ENCODE measurements around the gene SMNDC1. TPM values are rescaled to one million over a fixed set of nuclear protein-coding genes. Genes with fewer than 3 reads are reported as not detected.
"Not testable (repeated sequence)": the region's sequence is repeated elsewhere in the genome, so short reads cannot be mapped to it uniquely, and the experiment has no call there.

Gene SMNDC1
- total RNA-seq, 6 experiments from 2014 or later: 5.1 to 13.3 (median 9.1) TPM

- Histone ChIP-seq H3K27me3 (no peaks in the 10 kb centered on the region), H3K27ac (no peak overlapping the region), H3K4me3 (no peak overlapping the region), H3K9me3 (no peaks in the 10 kb centered on the region), H3K4me1 (no peaks in the 10 kb centered on the region), H3K36me3 (no peaks in the 10 kb centered on the region)
- ATAC-seq (no peak), DNase-seq (no peak)
- TF ChIP-seq POLR2A (IDR thresholded peaks at IDR 0.05) (no peak), CTCF (IDR thresholded peaks at IDR 0.05) (no peak)
- intact Hi-C loops (cut with DNase I): no loop called here
- 100% methylated on average over 1 of the region's 1 CpG for WGBS (ENCODE audit: insufficient coverage, low coverage, low lambda C conversion rate, missing lambda C conversion rate)
Observed at GRCh38 chr10:110258542-110258941, 46.2 kb downstream of the SMNDC1 start.

GRCh38 chr10:110254467-110254866 is 50.3 kb downstream of the SMNDC1 start:
- intact Hi-C loops (cut with DNase I): no loop called here
- DNase-seq (no peak), ATAC-seq (no peak)
- no peaks in the 10 kb centered on the region for H3K36me3 ChIP-seq
- no peaks in the 10 kb centered on the region for H3K4me1 ChIP-seq
- no peak overlapping the region for H3K4me3 ChIP-seq
- H3K27ac ChIP-seq: no peak overlapping the region
- no peaks in the 10 kb centered on the region for H3K27me3 ChIP-seq
- no peak for TF ChIP-seq POLR2A (IDR thresholded peaks at IDR 0.05)
- no peaks in the 10 kb centered on the region for H3K9me3 ChIP-seq

- ATAC-seq (no peak), DNase-seq (no peak)
- intact Hi-C loops (cut with DNase I): no loop called here
- H3K27ac ChIP-seq: no peak overlapping the region
- H3K9me3 ChIP-seq: no peaks in the 10 kb centered on the region
- H3K4me3 ChIP-seq: no peak overlapping the region
- 38% methylated on average over 1 of the region's 1 CpG for WGBS (ENCODE audit: insufficient coverage, low coverage, low lambda C conversion rate, missing lambda C conversion rate)
- TF ChIP-seq POLR2A (IDR thresholded peaks at IDR 0.05): no peak
- no peaks in the 10 kb centered on the region for H3K36me3 ChIP-seq
- no peaks in the 10 kb centered on the region for H3K27me3 ChIP-seq
- H3K4me1 ChIP-seq: no peaks in the 10 kb centered on the region
Observed at GRCh38 chr10:110252151-110252550, 52.6 kb downstream of the SMNDC1 start.

- H3K4me3 ChIP-seq; H3K9me3 ChIP-seq; H3K36me3 ChIP-seq; intact Hi-C loops (cut with DNase I); ATAC-seq; DNase-seq; H3K27me3 ChIP-seq; H3K27ac ChIP-seq; H3K4me1 ChIP-seq: not testable (repeated sequence)
- WGBS (ENCODE audit: insufficient coverage, low coverage, low lambda C conversion rate, missing lambda C conversion rate): 33% methylated on average over 1 of the region's 1 CpG
Observed at GRCh38 chr10:110251392-110251791, 53.3 kb downstream of the SMNDC1 start.

GRCh38 chr10:110249489-110249888 is 55.2 kb downstream of the SMNDC1 start:
- ATAC-seq; intact Hi-C loops (cut with DNase I); H3K36me3 ChIP-seq; H3K27ac ChIP-seq; H3K4me1 ChIP-seq; H3K27me3 ChIP-seq; DNase-seq; H3K9me3 ChIP-seq; H3K4me3 ChIP-seq: not testable (repeated sequence)
- 83% methylated on average over 1 of the region's 1 CpG for WGBS (ENCODE audit: insufficient coverage, low coverage, low lambda C conversion rate, missing lambda C conversion rate)

- H3K27me3 ChIP-seq; H3K4me3 ChIP-seq; DNase-seq; H3K4me1 ChIP-seq; H3K27ac ChIP-seq; intact Hi-C loops (cut with DNase I); H3K9me3 ChIP-seq; H3K36me3 ChIP-seq; ATAC-seq: not testable (repeated sequence)
- WGBS (ENCODE audit: insufficient coverage, low coverage, low lambda C conversion rate, missing lambda C conversion rate): 78% methylated on average over 5 of the region's 5 CpGs
Observed at GRCh38 chr10:110247833-110248232, 56.9 kb downstream of the SMNDC1 start.

GRCh38 chr10:110244550-110244949 is 60.2 kb downstream of the SMNDC1 start:
- Histone ChIP-seq H3K27me3 (no peaks in the 10 kb centered on the region), H3K27ac (no peak overlapping the region), H3K4me3 (no peak overlapping the region), H3K9me3 (no peaks in the 10 kb centered on the region), H3K4me1 (peaks cover 0 to 23% (median 0%) of the 10 kb centered on the region in 4 donors), H3K36me3 (no peaks in the 10 kb centered on the region)
- TF ChIP-seq CTCF (IDR thresholded peaks at IDR 0.05) (no peak), POLR2A (IDR thresholded peaks at IDR 0.05) (no peak)
- intact Hi-C loops (cut with DNase I): no loop called here
- DNase-seq: no peak
- WGBS (ENCODE audit: insufficient coverage, low coverage, low lambda C conversion rate, missing lambda C conversion rate): 95% methylated on average over 3 of the region's 3 CpGs
- ATAC-seq: no peak

Data from right lobe of liver (tissue), 6 donors.